Ramos (cell line): ENCODE measurements around the gene DRC1.

Experiments used
- in situ Hi-C: fragments of 300-500 bp; cut with MboI; formaldehyde crosslinking; loops from one replicate; pipeline ENCODE4 v1.14.3; 2022; ENCODE audit warnings: low sequenced_read_pairs; ENCODE audit not compliant: unreplicated experiment

Gene DRC1

GRCh38 chr2:26487192-26487591 is 85.5 kb downstream of the DRC1 start:
- in situ Hi-C loops, result no loop called here

GRCh38 chr2:26488463-26489212 is 86.9 kb downstream of the DRC1 start:
- in situ Hi-C loops, result no loop called here

GRCh38 chr2:26489213-26489850 is 87.6 kb downstream of the DRC1 start:
- in situ Hi-C loops, result no loop called here

DNA sequence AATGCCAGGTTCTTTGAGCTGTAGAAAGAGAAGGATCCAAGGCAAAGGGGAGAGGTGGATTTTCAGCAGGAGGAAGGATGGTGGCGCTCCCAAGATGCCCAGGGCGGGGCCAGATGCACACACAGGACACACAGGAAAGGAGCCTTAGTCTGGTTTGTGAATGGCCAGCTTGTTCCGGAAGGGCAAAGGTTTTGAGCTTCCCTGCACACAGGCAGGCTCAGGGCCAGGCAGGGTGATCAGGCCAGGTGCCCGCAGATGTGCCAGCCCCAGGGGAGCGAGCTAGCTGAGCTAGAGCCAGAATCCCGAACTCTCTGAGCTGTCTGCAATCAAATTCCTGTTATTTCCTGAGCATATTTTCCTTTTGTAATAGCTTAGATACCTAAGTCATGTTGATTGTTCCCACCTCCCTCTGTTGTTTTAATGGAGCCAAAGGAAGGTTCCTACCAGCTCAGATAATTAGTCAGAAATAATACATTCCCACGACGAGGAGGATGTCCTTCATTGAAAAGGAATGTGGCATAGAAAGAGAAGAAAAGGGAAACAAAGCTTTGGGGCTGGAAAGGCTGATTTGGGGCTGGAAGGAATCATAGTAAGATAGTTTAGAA is 89.9 kb downstream of the DRC1 start:
- in situ Hi-C loops, result no loop called here

GRCh38 chr2:26492749-26493515 is 91.2 kb downstream of the DRC1 start:
- in situ Hi-C loops, result no loop called here

- in situ Hi-C loops, result no loop called here
Observed at GRCh38 chr2:26493566-26493965, 91.8 kb downstream of the DRC1 start.

- in situ Hi-C loops, result no loop called here
Observed at GRCh38 chr2:26494199-26494598, 92.5 kb downstream of the DRC1 start.

GRCh38 chr2:26494891-26495290 is 93.2 kb downstream of the DRC1 start:
- in situ Hi-C loops, result no loop called here

GRCh38 chr2:26495705-26496297 is 94.1 kb downstream of the DRC1 start:
- in situ Hi-C loops, result no loop called here

DNA sequence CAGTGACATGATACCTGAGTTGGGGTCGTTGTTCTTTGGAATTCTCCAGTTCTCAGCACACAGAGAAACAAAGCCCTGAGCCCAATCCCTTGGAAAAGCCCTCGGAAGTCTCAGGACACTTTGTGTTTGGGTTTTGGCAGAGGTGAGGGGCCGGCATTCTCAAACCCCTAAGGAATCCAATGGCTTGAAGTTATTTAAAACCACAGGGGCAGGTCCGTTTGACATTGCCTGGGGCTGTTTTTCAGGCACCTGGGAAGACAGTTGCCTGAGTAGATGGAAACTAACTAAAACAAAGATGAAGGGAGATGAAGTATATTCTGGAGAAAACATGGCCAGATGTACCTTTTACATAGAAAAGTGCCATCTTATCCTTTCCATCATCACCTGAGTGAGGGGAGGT is 98.7 kb downstream of the DRC1 start:
- in situ Hi-C loops, result no loop called here

DNA sequence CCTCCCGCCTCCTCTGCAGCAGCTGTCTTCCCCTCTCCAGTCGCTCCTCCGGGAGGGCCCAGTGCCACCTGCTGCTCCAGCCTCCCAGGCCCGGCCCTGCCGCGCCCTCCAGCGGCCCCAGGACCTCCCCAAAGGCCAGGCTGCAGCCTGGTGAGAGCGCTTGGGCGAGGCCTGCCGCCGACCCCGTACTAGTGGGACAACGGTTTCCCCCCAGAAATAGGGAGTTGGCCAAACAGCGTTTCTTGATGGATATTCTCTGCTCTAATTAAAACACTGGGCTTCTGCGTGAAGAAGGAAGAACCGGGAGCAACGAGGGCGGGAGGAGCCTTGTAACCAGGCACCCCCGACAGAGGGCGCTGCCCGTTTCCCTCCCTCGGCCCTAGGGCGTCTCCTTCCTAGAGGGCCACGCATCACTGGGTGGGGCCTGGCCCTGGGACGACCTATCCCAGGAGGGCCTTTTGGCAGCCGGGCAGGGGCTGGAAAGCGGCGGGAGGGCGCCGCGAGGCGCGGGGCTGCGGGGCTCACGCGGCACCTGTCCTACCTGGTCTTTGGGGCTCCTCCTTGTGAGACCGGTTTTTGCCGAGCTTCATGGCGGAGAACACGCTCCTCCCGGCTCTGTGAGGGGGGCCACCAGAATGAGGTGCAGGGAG is 101.6 kb downstream of the DRC1 start:
- in situ Hi-C loops, result no loop called here

DNA sequence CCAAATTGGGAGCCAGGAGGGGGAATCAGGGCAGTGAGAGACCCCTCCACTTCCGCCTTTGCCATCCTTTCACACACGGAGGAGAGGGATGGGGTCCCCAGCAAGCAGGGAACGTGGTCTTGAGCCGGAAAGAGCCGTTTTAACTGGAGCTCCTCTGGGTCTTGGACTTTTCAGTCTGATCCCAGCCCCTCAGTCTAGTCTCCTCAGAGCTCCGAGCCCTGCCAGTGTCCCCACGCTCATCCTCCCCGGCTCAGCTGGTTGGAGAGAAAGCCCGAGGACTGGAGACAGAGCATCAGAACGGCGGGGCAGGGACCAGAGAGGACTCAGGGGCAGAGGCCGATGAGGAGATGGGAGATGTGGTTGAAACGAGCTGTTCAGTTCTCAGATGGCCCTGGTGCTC is 102.3 kb downstream of the DRC1 start:
- in situ Hi-C loops, result no loop called here

- in situ Hi-C loops, result no loop called here
Observed at GRCh38 chr2:26506279-26506678, 104.6 kb downstream of the DRC1 start.
